Non-pigmented ciliary epithelial cell (primary cell): Measurements from ENCODE around the gene LRRN2.
A peak's percentile ranks its signal among the peaks of the same experiment; 100 is the strongest.

Source experiments
- DNase-seq: peaks from one replicate; pipeline ENCODE4 v3.0.0-alpha.2; 2010; ENCODE audit warnings: low read depth

The LRRN2 gene

GRCh38 chr1:204600203-204600602, 85.3 kb downstream of the LRRN2 start:
- DNase-seq: no peak

DNA sequence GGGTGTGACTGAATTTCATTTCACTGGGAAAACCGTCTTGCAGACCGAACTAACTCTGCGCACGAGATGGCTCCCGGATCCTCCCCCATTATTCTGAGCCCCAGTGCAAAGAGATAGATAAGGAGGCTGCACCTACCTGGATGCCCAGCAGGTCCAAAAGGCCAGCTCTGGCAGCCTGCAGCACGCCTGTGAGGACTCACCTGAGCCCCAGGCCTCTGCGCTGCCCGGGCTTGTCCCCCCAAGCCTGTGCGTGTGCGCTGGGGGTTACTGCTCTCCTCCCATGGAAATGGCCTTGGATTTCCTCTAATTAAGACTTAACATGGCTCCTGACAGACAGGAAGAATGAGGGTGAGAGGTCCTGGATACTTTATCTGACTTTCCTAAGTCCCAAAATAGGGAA, 85.9 kb downstream of the LRRN2 start:
- DNase-seq: no peak

DNA sequence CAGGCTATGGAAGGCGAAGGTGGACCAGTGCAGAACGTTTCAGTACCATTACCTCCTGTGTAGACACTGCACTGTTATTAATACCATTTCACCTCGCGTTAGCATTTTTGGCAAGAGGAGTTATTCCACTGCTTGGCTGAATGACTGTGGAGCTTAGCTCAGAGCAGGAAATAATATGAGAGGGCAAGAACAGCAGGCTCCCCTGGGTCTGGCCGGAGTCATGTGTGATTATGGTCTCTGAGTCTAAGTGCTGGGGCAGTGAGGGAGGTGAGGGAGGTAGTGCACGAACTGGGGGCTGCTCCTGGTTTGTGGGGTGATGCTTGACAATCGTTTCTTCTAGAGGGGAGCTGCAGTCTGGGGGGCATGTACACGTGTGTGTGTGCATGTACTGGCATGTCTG, 86.4 kb downstream of the LRRN2 start:
- no peak for DNase-seq

- no peak for DNase-seq
Observed at GRCh38 chr1:204598319-204598969, 87.1 kb downstream of the LRRN2 start.

DNA sequence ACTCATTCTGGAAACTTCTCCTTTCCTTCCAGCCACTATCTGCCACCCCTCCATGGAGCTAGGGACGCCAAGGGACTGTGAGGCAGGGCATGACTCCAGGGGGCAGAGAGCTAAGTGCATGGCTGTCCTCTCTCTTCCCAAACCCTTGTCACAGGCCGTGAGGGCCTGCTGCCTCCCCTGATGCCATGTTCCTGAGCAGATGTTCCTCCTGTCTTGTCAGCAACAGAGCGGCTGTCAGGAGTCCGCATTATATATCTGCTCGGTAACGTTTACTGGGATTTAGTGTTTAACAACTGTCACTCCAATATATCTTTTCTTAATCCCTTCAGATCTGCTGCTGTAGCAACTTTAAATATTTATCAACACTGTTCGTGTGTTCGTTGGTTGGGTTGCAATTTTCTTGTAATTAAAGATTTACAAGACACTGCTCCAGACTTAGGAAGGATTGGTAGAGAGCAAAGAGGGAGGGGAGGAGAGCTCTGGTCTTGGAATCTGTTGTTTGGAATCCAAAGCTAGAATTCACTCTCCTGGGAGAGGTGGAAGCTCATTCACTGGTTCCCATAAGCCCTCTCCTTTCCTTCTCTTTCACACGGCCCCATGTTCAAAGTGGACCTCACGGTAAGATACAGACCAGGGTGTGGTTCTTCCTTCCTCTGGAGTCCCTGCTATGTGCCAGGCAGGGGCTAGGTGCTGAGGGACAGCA, 93.1 kb downstream of the LRRN2 start:
- DNase-seq: no peak

DNA sequence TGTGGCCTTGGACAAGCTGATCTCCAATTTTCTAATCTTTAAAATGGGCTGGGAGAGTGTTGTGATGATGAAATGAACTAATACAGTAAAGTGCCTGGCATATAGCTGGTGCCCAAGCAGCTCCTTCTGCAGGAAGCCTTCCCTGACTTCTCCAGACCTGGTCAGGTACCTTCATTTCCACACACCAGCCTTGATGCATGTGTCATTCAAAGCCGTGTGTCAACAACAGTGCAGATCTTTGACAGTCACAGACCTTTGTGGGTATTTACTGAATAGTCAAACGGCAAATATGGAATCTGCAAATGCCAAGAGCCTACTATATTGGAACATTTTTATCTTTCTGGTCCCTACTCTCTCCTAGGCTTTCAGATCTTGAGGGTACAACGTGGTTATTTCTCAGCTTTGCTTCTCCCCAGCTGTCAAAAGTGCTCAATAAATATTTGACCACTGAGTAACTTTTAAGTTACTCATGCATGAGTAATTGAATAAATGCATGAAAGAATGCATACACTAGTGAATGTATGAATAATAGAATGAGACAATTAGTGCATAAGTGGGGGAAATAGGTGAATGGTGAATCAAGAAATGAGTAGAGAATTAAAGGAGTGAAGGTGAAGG, 94.0 kb downstream of the LRRN2 start:
- DNase-seq: peak; percentile 10

- DNase-seq: no peak
Observed at GRCh38 chr1:204589409-204590038, 96.0 kb downstream of the LRRN2 start.

DNA sequence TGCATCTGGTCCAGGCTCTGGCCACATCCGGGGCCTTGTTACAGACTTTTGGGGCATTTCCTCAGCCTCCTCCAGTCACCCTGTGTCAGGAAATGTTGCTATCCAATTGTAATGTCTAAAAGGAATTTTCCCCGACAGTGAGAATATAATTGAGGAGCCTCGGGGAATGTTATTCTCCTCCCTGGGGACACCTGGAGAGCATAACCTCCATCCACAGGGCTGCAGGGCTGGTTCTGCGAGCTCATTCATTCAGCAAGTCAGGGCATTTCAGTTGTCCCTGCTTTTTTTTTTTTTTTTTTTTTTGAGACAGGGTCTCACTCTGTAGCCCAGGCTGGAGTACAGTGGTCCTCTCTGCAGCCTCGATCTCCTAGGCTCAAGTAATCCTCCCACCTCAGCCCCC, 96.7 kb downstream of the LRRN2 start:
- DNase-seq: no peak

DNA sequence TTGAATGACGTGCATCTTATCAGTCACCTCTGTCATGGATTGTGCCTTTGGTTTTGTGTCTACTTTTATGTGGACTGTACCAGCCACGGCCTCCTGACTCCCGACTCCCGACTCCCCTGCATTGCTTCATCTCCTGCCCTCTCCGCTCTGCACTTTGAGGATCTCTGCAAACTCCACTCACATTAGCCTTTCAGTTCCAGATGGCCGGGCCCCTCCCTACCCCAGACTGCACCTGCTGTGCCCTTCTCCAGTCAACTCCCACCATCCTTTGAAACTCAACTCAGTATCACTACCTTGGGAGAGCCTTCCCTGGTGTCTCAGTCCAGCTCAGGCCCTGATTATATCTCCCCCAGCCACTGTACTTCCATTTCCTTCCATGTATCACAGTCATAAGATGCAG, 97.9 kb downstream of the LRRN2 start:
- no peak for DNase-seq

DNA sequence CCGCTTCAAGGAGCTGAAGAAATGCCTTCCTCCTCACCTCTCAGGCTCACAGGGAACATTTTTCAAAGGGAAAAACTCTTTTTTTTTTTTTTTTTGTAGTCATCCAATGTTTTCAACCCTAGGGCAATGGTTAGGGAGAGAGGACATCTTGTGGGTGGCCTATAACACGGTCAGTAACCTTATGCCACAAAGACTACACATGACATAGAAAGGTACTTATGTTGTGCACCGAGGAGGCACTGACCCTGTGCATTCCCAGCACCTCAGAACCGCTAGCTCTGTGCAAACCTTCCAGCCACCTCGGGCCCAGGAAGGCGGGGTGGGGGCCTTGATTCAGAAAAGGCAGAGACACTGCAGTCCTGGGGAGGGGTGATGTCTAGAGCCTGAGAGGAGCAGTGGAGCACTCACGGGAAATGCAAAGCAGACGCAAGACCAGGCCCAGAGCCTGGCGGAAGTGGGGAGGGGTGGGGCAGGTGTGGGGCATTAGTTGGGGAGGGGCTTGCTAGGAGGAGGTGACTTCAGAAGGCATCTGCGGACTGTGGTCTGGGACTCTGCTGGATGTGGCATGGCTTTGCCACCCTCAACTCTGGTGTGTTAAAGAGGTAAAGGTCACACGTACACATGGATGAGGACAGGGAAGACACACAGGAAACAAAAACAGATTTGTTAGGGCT, 100.7 kb downstream of the LRRN2 start:
- no peak for DNase-seq

- DNase-seq: no peak
Observed at GRCh38 chr1:204583909-204584632, 101.5 kb downstream of the LRRN2 start.

GRCh38 chr1:204581759-204582158, 103.8 kb downstream of the LRRN2 start:
- no peak for DNase-seq

- no peak for DNase-seq
Observed at GRCh38 chr1:204580862-204581261, 104.7 kb downstream of the LRRN2 start.

GRCh38 chr1:204579681-204580080, 105.9 kb downstream of the LRRN2 start:
- DNase-seq: no peak

DNA sequence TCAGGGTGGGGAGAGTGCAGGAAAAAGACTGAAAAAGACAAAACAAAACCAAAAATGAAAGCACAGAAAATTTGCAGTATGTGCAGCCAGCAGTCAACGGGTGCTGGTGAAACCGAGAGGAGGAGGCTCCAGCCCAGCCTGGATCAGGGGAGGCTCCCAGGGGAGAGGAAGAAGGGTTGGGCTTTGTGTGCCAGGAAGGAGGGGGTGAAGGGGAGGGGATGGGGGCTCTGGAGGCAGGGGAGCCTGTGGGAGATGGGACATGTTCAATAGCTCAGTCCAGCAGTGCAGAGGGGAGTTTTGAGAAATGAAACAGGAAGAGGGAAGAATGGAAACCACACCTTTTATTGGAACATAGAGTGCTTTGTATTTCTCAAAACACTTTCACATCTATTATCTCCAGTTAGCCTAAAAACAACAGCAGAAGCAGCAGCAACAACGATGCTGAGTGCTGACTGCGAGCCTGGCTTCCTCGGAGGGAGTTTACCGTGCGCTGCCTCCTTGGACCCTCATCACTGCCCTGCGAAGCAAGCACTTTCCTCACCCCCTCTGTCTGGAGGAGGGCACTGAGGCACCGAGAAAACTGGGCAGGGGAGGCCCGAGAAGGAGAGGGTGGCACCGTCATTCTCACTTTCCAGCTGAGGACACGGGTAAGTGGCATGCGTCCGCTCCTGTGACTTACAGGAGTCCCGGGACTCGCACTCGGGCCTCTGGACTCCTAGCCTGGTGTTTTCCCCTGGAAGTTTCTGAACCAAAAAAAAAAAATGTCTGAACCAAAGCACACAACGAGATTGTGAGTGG, 106.5 kb downstream of the LRRN2 start:
- DNase-seq: no peak

DNA sequence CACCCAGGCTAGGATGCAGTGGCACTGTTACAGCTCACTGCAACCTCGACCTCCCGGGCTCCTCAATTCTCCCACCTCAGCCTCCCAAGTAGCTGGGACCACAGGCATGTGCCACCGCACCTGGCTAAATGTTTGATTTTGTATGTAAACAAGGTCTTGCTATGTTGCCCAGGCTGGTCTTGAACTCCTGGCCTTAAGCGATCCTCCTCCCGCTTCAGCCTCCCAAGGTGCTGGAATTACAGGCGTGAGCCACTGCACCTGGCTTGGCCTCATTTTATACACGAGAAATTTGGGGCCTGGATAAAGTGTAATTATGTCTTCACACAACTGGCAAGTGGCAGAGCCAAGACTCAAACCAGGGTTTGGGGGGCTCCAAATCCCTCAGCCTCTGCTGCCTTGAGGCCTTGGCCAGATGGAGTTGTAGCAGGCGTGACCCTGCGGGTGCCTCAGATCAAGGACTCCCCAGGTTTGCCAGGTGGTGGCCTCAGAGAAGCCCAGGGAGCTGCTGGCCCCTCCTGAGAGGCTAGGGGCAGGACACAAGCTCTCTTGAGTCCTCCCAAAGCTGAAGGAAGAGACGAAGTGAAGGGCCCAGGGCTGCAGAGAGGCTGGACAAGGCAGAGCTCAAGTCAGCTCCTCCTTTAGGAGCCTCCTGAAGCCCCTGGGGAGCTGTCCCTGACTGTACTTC, 107.6 kb downstream of the LRRN2 start:
- no peak for DNase-seq

GRCh38 chr1:204576422-204576821, 109.1 kb downstream of the LRRN2 start:
- DNase-seq: no peak

- DNase-seq: no peak
Observed at GRCh38 chr1:204575221-204576190, 110.0 kb downstream of the LRRN2 start.

DNA sequence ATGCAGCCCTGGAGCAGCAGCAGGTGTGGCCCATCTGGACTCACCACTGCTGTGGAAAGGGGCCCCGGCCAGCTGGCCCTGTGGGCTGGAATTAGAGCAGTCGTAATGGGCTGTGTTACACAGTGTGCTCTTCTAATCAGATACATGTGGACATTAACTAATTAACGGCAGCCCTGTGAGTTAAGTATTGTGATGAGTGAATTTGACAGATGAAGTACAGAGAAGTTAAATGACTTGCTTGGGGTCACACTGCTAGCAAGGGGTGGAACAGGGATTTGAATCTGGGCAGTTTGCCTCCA, 110.7 kb downstream of the LRRN2 start:
- no peak for DNase-seq
